HEK293 (cell line): ENCODE measurements around the gene ROR2.

Source experiments
- CTCF ChIA-PET: fragments of 350-600 bp; formaldehyde crosslinking; extraction: SDS; loops from one replicate; lab custom pipeline; 2021; ENCODE audit warnings: antibody characterized with exemption; lab: Yijun Ruan, JAX
- POLR2A ChIA-PET: fragments of 300-600 bp; formaldehyde crosslinking; extraction: SDS; loops from one replicate; lab custom pipeline; 2020; ENCODE audit warnings: antibody characterized with exemption, inconsistent platforms; lab: Yijun Ruan, JAX
- H3K27ac ChIP-seq: fragments of 200-500 bp; sonication (Bioruptor generic); 2 replicates; pipeline ENCODE4 v1.5.1; 2014; ENCODE audit warnings: low read depth, low read length, control low read depth, inconsistent platforms; ENCODE audit errors: extremely low read depth
- H3K36me3 ChIP-seq, 2 experiments: fragments of 200-500 bp in 1 of 2; sonication (Bioruptor generic) in 1 of 2; 1 replicate in 1 of 2; 2 replicates in 1 of 2; pipeline ENCODE4 v1.5.1; 2014 to 2017; ENCODE audit warnings: inconsistent platforms in 2 of 2, low read length in 2 of 2; ENCODE audit not compliant: control insufficient read depth in 2 of 2, insufficient read depth in 1 of 2
- H3K4me1 ChIP-seq: fragments of 200-500 bp; sonication (Bioruptor generic); 2 replicates; pipeline ENCODE4 v1.5.1; 2014; ENCODE audit warnings: mild to moderate bottlenecking, low read length, inconsistent platforms; ENCODE audit not compliant: control insufficient read depth, insufficient read depth
- H3K4me3 ChIP-seq: 2 replicates; pipeline ENCODE4 v1.5.1; 2011; ENCODE audit warnings: low read depth, mild to moderate bottlenecking, control low read depth, low read length, moderate library complexity
- H3K9me3 ChIP-seq: fragments of 200-500 bp; sonication (Bioruptor generic); 2 replicates; pipeline ENCODE4 v1.5.1; 2014; ENCODE audit warnings: low read depth, low read length, inconsistent platforms; ENCODE audit not compliant: control insufficient read depth, insufficient read depth
- KLF10 ChIP-seq: fragments of 450-650 bp; IDR thresholded peaks from 2 replicates; pipeline ENCODE4 v1.5.1; 2018; ENCODE audit warnings: missing biosample characterization, mild to moderate bottlenecking, missing genetic modification characterization
- OVOL3 ChIP-seq: fragments of 450-650 bp; formaldehyde crosslinking; IDR thresholded peaks from 2 replicates; pipeline ENCODE4 v1.5.1; 2016; ENCODE audit warnings: missing biosample characterization, missing genetic modification characterization
- SP7 ChIP-seq: fragments of 450-650 bp; formaldehyde crosslinking; IDR thresholded peaks from 2 replicates; pipeline ENCODE4 v1.5.1; 2016; ENCODE audit warnings: missing biosample characterization, missing genetic modification characterization
- YY1 ChIP-seq: fragments of 450-650 bp; formaldehyde crosslinking; IDR thresholded peaks from 2 replicates; pipeline ENCODE4 v1.5.1; 2018; ENCODE audit warnings: missing biosample characterization, missing genetic modification characterization
- YY2 ChIP-seq: fragments of 450-650 bp; formaldehyde crosslinking; IDR thresholded peaks from 2 replicates; pipeline ENCODE4 v1.5.1; 2016; ENCODE audit warnings: missing biosample characterization, missing genetic modification characterization
- ZBTB20 ChIP-seq: fragments of 450-650 bp; formaldehyde crosslinking; IDR thresholded peaks from 2 replicates; pipeline ENCODE4 v1.5.1; 2016; ENCODE audit warnings: missing biosample characterization, missing genetic modification characterization
- ZFHX2 ChIP-seq: fragments of 450-650 bp; formaldehyde crosslinking; conservative IDR thresholded peaks from 2 replicates; pipeline ENCODE4 v1.5.1; 2016; ENCODE audit warnings: missing biosample characterization, missing genetic modification characterization
- ZFP37 ChIP-seq: fragments of 450-650 bp; formaldehyde crosslinking; IDR thresholded peaks from 2 replicates; pipeline ENCODE4 v1.5.1; 2016; ENCODE audit warnings: missing biosample characterization, missing genetic modification characterization
- ZIC2 ChIP-seq: fragments of 450-650 bp; formaldehyde crosslinking; IDR thresholded peaks from 2 replicates; pipeline ENCODE4 v1.5.1; 2016; ENCODE audit warnings: missing biosample characterization, missing genetic modification characterization
- ZNF132 ChIP-seq: fragments of 450-650 bp; formaldehyde crosslinking; IDR thresholded peaks from 2 replicates; pipeline ENCODE4 v1.5.1; 2017; ENCODE audit warnings: missing biosample characterization, missing genetic modification characterization, borderline replicate concordance
- ZNF133 ChIP-seq: fragments of 450-650 bp; formaldehyde crosslinking; IDR thresholded peaks from 2 replicates; pipeline ENCODE4 v1.5.1; 2016; ENCODE audit warnings: missing biosample characterization, missing genetic modification characterization
- ZNF248 ChIP-seq: fragments of 450-650 bp; formaldehyde crosslinking; IDR thresholded peaks from 2 replicates; pipeline ENCODE4 v1.5.1; 2017; ENCODE audit warnings: missing biosample characterization, missing genetic modification characterization
- ZNF433 ChIP-seq: fragments of 450-650 bp; formaldehyde crosslinking; IDR thresholded peaks from 2 replicates; pipeline ENCODE4 v1.5.1; 2016; ENCODE audit warnings: missing biosample characterization, missing genetic modification characterization, low read depth
- ZNF555 ChIP-seq: fragments of 450-650 bp; formaldehyde crosslinking; conservative IDR thresholded peaks from 2 replicates; pipeline ENCODE4 v1.5.1; 2017; ENCODE audit warnings: missing biosample characterization, mild to moderate bottlenecking, missing genetic modification characterization, inconsistent platforms
- ZNF660 ChIP-seq: fragments of 450-650 bp; IDR thresholded peaks from 2 replicates; pipeline ENCODE4 v1.5.1; 2018; ENCODE audit warnings: missing biosample characterization, mild to moderate bottlenecking, missing genetic modification characterization
- TF ChIP-seq, protein P1 (sequence below): fragments of 450-650 bp; formaldehyde crosslinking; conservative IDR thresholded peaks from 2 replicates; pipeline ENCODE4 v1.5.1; 2016; ENCODE audit warnings: low read depth, missing biosample characterization, missing genetic modification characterization
- TF ChIP-seq, protein P2 (sequence below): fragments of 450-650 bp; formaldehyde crosslinking; IDR thresholded peaks from 2 replicates; pipeline ENCODE4 v1.5.1; 2017; ENCODE audit warnings: missing biosample characterization, missing genetic modification characterization
- TF ChIP-seq, protein P3 (sequence below): fragments of 450-650 bp; formaldehyde crosslinking; IDR thresholded peaks from 2 replicates; pipeline ENCODE4 v1.5.1; 2016; ENCODE audit warnings: missing biosample characterization, missing genetic modification characterization
- TF ChIP-seq, protein P4 (sequence below): fragments of 450-650 bp; formaldehyde crosslinking; IDR thresholded peaks from 2 replicates; pipeline ENCODE4 v1.5.1; 2017; ENCODE audit warnings: missing biosample characterization, missing genetic modification characterization
- TF ChIP-seq, protein P5 (sequence below): fragments of 450-650 bp; formaldehyde crosslinking; IDR thresholded peaks from 2 replicates; pipeline ENCODE4 v1.5.1; 2016; ENCODE audit warnings: missing biosample characterization, missing genetic modification characterization

Gene ROR2

DNA sequence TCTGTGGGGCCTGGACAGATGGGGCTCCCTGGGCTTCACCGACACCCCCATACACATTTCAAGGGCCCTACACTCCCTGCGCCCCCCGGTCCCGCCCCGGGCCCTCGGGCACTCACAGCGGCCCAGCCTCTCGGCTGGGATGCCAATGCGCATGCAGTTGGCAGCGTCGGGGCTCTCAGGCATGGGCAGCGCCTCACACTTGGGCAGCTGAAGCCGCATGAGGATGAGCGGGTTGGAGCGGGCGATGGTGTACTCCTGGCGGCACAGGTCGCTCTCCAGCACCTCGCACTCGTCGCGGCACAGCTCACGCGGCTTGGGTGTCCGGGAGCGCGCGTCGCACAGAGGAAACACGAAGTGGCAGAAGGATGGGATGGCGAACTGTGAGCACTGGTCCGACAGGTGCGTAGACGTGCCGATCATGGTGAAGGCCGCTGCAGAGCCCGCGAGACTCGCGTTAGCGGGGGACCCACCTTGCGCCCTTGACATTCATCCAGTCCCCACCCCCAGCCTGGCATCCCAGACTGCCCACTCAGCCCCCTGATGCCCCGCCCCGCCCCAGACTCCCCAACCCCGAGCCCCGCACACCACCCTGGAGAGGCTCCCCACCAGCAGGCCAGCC, 216.9 kb downstream of the ROR2 start:
- TF ChIP-seq YY1 (tag by site-specific recombination) (no peak), ZNF133 (tag by site-specific recombination) (no peak), KLF10 (tag by site-specific recombination) (no peak), ZNF660 (tag by site-specific recombination) (no peak), ZIC2 (tag by site-specific recombination) (no peak), OVOL3 (tag by site-specific recombination) (no peak), ZNF248 (tag by site-specific recombination) (no peak), ZNF433 (tag by site-specific recombination) (no peak), SP7 (no peak), ZBTB20 (no peak)
- TF ChIP-seq, protein P1, sequence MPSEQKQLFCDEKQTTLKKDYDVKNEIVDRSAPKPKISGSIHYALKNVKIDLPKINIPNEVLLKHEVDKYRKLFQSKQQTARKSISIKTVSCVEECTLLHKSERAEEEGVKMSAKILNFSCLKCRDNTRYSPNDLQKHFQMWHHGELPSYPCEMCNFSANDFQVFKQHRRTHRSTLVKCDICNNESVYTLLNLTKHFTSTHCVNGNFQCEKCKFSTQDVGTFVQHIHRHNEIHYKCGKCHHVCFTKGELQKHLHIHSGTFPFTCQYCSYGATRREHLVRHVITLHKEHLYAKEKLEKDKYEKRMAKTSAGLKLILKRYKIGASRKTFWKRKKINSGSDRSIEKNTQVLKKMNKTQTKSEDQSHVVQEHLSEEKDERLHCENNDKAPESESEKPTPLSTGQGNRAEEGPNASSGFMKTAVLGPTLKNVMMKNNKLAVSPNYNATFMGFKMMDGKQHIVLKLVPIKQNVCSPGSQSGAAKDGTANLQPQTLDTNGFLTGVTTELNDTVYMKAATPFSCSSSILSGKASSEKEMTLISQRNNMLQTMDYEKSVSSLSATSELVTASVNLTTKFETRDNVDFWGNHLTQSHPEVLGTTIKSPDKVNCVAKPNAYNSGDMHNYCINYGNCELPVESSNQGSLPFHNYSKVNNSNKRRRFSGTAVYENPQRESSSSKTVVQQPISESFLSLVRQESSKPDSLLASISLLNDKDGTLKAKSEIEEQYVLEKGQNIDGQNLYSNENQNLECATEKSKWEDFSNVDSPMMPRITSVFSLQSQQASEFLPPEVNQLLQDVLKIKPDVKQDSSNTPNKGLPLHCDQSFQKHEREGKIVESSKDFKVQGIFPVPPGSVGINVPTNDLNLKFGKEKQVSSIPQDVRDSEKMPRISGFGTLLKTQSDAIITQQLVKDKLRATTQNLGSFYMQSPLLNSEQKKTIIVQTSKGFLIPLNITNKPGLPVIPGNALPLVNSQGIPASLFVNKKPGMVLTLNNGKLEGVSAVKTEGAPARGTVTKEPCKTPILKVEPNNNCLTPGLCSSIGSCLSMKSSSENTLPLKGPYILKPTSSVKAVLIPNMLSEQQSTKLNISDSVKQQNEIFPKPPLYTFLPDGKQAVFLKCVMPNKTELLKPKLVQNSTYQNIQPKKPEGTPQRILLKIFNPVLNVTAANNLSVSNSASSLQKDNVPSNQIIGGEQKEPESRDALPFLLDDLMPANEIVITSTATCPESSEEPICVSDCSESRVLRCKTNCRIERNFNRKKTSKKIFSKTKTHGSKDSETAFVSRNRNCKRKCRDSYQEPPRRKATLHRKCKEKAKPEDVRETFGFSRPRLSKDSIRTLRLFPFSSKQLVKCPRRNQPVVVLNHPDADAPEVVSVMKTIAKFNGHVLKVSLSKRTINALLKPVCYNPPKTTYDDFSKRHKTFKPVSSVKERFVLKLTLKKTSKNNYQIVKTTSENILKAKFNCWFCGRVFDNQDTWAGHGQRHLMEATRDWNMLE (tag by site-specific recombination), result no peak
- TF ChIP-seq, protein P2, sequence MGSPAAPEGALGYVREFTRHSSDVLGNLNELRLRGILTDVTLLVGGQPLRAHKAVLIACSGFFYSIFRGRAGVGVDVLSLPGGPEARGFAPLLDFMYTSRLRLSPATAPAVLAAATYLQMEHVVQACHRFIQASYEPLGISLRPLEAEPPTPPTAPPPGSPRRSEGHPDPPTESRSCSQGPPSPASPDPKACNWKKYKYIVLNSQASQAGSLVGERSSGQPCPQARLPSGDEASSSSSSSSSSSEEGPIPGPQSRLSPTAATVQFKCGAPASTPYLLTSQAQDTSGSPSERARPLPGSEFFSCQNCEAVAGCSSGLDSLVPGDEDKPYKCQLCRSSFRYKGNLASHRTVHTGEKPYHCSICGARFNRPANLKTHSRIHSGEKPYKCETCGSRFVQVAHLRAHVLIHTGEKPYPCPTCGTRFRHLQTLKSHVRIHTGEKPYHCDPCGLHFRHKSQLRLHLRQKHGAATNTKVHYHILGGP, result no peak
- TF ChIP-seq, protein P3, sequence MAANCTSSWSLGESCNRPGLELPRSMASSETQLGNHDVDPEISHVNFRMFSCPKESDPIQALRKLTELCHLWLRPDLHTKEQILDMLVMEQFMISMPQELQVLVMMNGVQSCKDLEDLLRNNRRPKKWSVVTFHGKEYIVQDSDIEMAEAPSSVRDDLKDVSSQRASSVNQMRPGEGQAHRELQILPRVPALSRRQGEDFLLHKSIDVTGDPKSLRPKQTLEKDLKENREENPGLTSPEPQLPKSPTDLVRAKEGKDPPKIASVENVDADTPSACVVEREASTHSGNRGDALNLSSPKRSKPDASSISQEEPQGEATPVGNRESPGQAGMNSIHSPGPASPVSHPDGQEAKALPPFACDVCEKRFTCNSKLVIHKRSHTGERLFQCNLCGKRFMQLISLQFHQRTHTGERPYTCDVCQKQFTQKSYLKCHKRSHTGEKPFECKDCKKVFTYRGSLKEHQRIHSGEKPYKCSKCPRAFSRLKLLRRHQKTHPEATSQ (tag by site-specific recombination), result no peak
- ChIA-PET POLR2A (no interaction called here), CTCF (interaction anchor here (0.6 to 2.6 kb wide), 9 partner anchors 8 to 819 kb away, joined by 3 to 18 read pairs (median 5); no protein-coding TSS in a partner anchor)
- Histone ChIP-seq H3K36me3 (peaks cover 0 to 24% of the 10 kb centered on the region in 2 experiments; a peak in 1 of 3 replicates), H3K27ac (no peak overlapping the region), H3K9me3 (no peaks in the 10 kb centered on the region), H3K4me3 (no peak overlapping the region), H3K4me1 (no peaks in the 10 kb centered on the region)

DNA sequence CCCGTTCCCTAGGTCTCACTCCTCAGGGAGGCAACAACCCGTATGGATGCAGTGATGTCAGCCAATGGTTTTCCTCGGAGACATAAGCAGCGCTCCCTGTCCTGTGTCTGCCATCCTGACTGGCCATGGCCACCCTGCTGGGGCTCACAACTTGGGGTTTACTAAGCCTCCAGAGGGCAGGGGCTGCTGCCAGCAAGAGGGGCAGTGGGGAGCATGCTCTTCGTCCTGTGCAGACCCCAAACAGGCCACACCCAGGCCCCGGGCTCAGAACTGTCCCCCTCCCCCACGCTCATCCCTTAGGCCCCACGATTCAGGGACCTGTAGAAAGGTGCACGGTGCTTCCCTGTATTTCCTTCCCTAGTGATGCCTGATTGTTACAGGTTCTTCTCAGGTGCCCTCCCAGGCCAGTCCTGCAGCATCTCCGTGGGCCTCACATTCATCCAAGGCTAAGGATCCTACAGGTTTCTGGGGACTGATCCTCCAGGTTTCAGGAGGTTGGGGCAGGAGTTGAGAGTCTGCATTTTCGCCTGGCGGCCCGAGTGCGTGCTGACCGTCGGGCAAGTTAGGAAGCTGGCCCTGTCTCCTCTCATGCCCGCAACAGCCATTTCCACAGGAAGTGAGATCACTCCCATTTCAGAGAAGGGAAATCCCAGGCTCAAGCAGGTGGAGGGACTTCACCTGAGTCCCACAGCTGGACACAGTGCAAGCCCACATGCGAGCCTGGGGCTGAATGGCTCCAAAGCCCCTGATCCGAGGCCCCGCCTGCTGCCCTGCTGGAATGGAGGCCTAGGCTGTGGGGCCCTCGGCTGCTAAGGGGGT, 217.6 kb downstream of the ROR2 start:
- CTCF ChIA-PET, result interaction anchor here (0.5 to 1.3 kb wide), 4 partner anchors 13 to 554 kb away, joined by 3 to 4 read pairs (median 4); no protein-coding TSS in a partner anchor
- no peak overlapping the region for H3K4me3 ChIP-seq
- no peaks in the 10 kb centered on the region for H3K4me1 ChIP-seq
- H3K9me3 ChIP-seq, result no peaks in the 10 kb centered on the region
- no peak overlapping the region for H3K27ac ChIP-seq
- POLR2A ChIA-PET, result no interaction called here
- peaks cover 0 to 24% of the 10 kb centered on the region in 2 experiments; a peak in 1 of 3 replicates for H3K36me3 ChIP-seq
- TF ChIP-seq ZNF132 (no peak), ZNF555 (tag by site-specific recombination) (no peak), ZFP37 (tag by site-specific recombination) (no peak), ZFHX2 (tag by site-specific recombination) (no peak), YY2 (no peak)
- TF ChIP-seq, protein P4, sequence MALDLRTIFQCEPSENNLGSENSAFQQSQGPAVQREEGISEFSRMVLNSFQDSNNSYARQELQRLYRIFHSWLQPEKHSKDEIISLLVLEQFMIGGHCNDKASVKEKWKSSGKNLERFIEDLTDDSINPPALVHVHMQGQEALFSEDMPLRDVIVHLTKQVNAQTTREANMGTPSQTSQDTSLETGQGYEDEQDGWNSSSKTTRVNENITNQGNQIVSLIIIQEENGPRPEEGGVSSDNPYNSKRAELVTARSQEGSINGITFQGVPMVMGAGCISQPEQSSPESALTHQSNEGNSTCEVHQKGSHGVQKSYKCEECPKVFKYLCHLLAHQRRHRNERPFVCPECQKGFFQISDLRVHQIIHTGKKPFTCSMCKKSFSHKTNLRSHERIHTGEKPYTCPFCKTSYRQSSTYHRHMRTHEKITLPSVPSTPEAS (tag by site-specific recombination), result no peak
- TF ChIP-seq, protein P5, sequence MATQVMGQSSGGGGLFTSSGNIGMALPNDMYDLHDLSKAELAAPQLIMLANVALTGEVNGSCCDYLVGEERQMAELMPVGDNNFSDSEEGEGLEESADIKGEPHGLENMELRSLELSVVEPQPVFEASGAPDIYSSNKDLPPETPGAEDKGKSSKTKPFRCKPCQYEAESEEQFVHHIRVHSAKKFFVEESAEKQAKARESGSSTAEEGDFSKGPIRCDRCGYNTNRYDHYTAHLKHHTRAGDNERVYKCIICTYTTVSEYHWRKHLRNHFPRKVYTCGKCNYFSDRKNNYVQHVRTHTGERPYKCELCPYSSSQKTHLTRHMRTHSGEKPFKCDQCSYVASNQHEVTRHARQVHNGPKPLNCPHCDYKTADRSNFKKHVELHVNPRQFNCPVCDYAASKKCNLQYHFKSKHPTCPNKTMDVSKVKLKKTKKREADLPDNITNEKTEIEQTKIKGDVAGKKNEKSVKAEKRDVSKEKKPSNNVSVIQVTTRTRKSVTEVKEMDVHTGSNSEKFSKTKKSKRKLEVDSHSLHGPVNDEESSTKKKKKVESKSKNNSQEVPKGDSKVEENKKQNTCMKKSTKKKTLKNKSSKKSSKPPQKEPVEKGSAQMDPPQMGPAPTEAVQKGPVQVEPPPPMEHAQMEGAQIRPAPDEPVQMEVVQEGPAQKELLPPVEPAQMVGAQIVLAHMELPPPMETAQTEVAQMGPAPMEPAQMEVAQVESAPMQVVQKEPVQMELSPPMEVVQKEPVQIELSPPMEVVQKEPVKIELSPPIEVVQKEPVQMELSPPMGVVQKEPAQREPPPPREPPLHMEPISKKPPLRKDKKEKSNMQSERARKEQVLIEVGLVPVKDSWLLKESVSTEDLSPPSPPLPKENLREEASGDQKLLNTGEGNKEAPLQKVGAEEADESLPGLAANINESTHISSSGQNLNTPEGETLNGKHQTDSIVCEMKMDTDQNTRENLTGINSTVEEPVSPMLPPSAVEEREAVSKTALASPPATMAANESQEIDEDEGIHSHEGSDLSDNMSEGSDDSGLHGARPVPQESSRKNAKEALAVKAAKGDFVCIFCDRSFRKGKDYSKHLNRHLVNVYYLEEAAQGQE, result no peak
